SK-N-MC (cell line): ENCODE measurements around the gene IGF1R.

Source experiments
- EZH2 ChIP-seq: fragments of 200-600 bp; sonication (generic); IDR thresholded peaks from one replicate; pipeline ENCODE4 v1.6.1; 2017; ENCODE audit warnings: antibody characterized with exemption
- FOXP2 ChIP-seq: optimal IDR thresholded peaks from 2 replicates; pipeline ENCODE3; 2011; ENCODE audit warnings: mild to moderate bottlenecking, moderate library complexity; ENCODE audit not compliant: insufficient read depth; ENCODE audit errors: extremely low read length, control extremely low read depth
- POLR2AphosphoS5 ChIP-seq: IDR thresholded peaks from 2 replicates; pipeline ENCODE4 v1.6.1; 2012; ENCODE audit warnings: mild to moderate bottlenecking, low read depth, low read length, borderline replicate concordance

DNA sequence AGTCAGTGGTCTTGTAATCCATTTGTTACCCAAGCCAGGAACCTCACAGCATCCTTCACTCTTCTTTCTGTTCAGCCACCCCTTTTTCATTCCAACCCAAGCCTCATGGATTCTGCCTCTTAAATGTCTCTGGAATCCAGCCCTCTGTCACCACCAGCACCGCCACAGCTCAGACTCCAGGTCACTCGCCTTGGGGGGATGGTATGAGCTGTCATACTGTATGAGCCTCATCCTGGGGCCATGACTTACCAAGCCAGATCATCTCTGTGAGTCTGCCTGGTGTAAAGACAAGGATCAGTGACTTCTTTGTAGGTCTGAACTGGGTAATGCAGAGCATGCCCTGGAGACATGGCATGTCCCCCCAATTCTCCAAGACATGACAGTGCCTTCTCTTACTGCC lies 279.7 kb downstream of the IGF1R start:
- TF ChIP-seq POLR2AphosphoS5 (no peak), EZH2 (no peak), FOXP2 (no peak)
